ENCODE measurements around the gene C5.

C5 gene

DNA sequence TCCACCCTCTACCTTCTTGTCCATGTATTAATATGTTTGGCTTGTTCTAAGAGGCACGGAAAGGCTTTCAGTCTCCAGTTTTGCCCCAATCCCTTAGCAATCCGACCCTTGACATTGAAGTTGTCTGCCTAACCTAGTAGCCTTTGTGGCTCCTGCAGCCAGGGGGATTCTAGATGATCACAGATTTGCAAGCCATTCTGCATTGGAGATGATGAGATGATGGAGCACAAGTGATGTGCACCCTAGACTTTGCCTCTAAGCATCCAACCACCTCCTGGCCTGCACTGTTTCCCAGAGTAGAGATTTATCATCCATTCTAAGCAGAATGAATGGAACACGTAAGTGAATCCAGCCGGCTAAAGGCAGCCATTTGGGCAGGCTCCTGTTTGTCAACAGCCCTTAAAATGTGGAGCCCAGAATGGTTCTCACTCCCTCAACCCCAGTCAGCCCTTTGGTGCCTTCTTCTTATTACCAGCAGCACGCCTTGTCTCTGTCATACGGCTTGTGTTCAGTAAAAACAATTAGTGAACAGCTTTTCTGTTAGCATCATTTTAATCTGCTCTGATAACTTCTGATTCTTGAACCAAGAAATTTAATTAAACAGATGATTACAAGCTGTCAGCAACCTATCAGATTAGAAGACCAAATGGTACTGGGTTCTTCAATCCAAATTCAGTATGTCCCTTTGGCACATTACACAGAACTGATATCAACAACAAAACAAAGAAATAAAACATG lies 117.8 kb downstream of the C5 start:
- Histone ChIP-seq H3K4me3 (ENCODE audit: low read depth, low read length) (no peak overlapping the region), H3K27ac (peak overlapping the region; percentile 62), H3K4me1 (peaks cover 15% of the 10 kb centered on the region), H3K79me2 (no peaks in the 10 kb centered on the region), H3K9ac (no peak overlapping the region), H3K27me3 (ENCODE audit: control insufficient read depth, insufficient read depth, low read length) (no peaks in the 10 kb centered on the region), H3K9me3 (ENCODE audit: control insufficient read depth, low read length) (no peaks in the 10 kb centered on the region), H2AFZ (no peak overlapping the region), H3K4me2 (ENCODE audit: low read length) (no peak overlapping the region), H3K36me3 (ENCODE audit: control insufficient read depth, insufficient read depth, low read length) (no peaks in the 10 kb centered on the region)
- TF ChIP-seq, protein P1, sequence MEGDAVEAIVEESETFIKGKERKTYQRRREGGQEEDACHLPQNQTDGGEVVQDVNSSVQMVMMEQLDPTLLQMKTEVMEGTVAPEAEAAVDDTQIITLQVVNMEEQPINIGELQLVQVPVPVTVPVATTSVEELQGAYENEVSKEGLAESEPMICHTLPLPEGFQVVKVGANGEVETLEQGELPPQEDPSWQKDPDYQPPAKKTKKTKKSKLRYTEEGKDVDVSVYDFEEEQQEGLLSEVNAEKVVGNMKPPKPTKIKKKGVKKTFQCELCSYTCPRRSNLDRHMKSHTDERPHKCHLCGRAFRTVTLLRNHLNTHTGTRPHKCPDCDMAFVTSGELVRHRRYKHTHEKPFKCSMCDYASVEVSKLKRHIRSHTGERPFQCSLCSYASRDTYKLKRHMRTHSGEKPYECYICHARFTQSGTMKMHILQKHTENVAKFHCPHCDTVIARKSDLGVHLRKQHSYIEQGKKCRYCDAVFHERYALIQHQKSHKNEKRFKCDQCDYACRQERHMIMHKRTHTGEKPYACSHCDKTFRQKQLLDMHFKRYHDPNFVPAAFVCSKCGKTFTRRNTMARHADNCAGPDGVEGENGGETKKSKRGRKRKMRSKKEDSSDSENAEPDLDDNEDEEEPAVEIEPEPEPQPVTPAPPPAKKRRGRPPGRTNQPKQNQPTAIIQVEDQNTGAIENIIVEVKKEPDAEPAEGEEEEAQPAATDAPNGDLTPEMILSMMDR (IDR thresholded peaks at IDR 0.05) = no peak

DNA sequence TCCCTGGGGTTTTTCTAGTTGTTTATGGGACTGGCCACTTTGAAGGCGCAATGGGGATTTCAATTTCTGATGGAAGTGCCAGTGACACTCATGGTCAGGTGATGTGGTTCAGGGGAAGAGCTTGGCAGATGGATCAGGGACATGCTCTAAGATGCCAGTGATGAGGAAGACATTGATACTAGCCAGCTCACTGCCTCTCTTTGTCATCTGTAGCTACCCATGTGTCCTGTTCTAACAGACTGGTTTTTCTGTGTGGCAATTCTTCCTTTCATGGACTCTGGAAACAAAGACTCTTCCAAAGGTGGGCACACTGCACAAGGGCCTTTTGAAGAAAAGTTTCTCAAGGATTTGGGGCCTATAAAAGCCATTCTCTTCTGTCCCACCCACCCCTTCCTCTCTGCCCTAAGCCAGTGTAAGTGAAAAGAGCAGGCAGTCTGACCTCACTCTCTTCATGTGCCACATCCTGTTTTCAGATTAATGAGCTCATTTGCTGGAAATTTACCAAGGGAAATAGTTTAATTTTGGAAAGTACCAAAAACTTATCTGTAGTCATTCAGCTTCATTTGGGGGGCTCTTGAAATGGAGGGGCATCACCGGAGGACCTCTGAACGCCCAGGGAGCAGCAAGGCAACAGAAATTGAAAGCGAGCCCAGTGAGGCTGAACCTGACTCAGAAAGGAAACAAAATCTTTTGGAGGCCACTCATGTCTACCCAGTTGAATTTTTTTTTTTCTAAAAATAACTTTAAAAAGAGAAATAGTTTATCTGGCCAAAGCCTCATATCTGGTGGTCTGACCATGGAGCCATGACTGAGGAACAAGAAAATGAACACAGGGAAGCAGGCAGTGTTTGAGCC lies 118.6 kb downstream of the C5 start:
- Histone ChIP-seq H3K79me2 (no peaks in the 10 kb centered on the region), H3K9ac (no peak overlapping the region), H2AFZ (no peak overlapping the region), H3K4me2 (ENCODE audit: low read length) (no peak overlapping the region), H3K36me3 (ENCODE audit: control insufficient read depth, insufficient read depth, low read length) (no peaks in the 10 kb centered on the region), H3K27ac (peak overlapping the region; percentile 62), H3K9me3 (ENCODE audit: control insufficient read depth, low read length) (no peaks in the 10 kb centered on the region), H3K4me3 (ENCODE audit: low read depth, low read length) (no peak overlapping the region), H3K4me1 (peaks cover 15% of the 10 kb centered on the region), H3K27me3 (ENCODE audit: control insufficient read depth, insufficient read depth, low read length) (no peaks in the 10 kb centered on the region)
- TF ChIP-seq, protein P1 (IDR thresholded peaks at IDR 0.05) = no peak

GRCh38 chr9:120929229-120929791 lies 120.8 kb downstream of the C5 start:
- Histone ChIP-seq H3K27ac (peak overlapping the region; percentile 69), H2AFZ (peak overlapping the region; percentile 98), H3K9ac (peak overlapping the region; percentile 37), H3K27me3 (ENCODE audit: control insufficient read depth, insufficient read depth, low read length) (no peaks in the 10 kb centered on the region), H3K79me2 (no peaks in the 10 kb centered on the region), H3K4me3 (ENCODE audit: low read depth, low read length) (peak overlapping the region; percentile 85), H3K36me3 (ENCODE audit: control insufficient read depth, insufficient read depth, low read length) (no peaks in the 10 kb centered on the region), H3K4me2 (ENCODE audit: low read length) (peak overlapping the region; percentile 99), H3K4me1 (peaks cover 3% of the 10 kb centered on the region), H3K9me3 (ENCODE audit: control insufficient read depth, low read length) (no peaks in the 10 kb centered on the region)
- TF ChIP-seq, protein P1 (IDR thresholded peaks at IDR 0.05) = peak; percentile 9

GRCh38 chr9:120928483-120929228 lies 121.4 kb downstream of the C5 start:
- TF ChIP-seq, protein P1 (IDR thresholded peaks at IDR 0.05) = no peak
- H3K4me2 ChIP-seq (ENCODE audit: low read length) = peak overlapping the region; percentile 99
- peak overlapping the region; percentile 85 for H3K4me3 ChIP-seq (ENCODE audit: low read depth, low read length)
- no peaks in the 10 kb centered on the region for H3K9me3 ChIP-seq (ENCODE audit: control insufficient read depth, low read length)
- H3K4me1 ChIP-seq = peaks cover 3% of the 10 kb centered on the region
- peak overlapping the region; percentile 37 for H3K9ac ChIP-seq
- H3K79me2 ChIP-seq = no peaks in the 10 kb centered on the region
- peak overlapping the region; percentile 98 for H2AFZ ChIP-seq
- H3K36me3 ChIP-seq (ENCODE audit: control insufficient read depth, insufficient read depth, low read length) = no peaks in the 10 kb centered on the region
- peak overlapping the region; percentile 69 for H3K27ac ChIP-seq
- no peaks in the 10 kb centered on the region for H3K27me3 ChIP-seq (ENCODE audit: control insufficient read depth, insufficient read depth, low read length)
